Measurements from ENCODE around the gene LRRC28. TPM values are rescaled to one million over a fixed set of nuclear protein-coding genes. Genes with fewer than 3 reads are reported as not detected.

LRRC28 gene
- total RNA-seq, 4 donors from 2014 or later = 56.5 to 82.7 (median 64.2) TPM

GRCh38 chr15:99244306-99244705 is 7.0 kb upstream of the LRRC28 start:
- in situ Hi-C loops (cut with MboI; ENCODE audit: low pct_ligation_motif_present in 1 of 4, low pct_unique_long_range_greater_than_20kb in 1 of 4, low sequenced_read_pairs in 3 of 4) = no loop called here
- TF ChIP-seq CTCF (IDR thresholded peaks at IDR 0.05) (no peak), POLR2AphosphoS5 (IDR thresholded peaks at IDR 0.05) (no peak), EP300 (IDR thresholded peaks at IDR 0.05; ENCODE audit: low read depth) (no peak), POLR2A (IDR thresholded peaks at IDR 0.05) (no peak)

GRCh38 chr15:99247062-99247461 is 4.2 kb upstream of the LRRC28 start:
- Histone ChIP-seq H3K9me3 (no peaks in the 10 kb centered on the region), H3K36me3 (no peaks in the 10 kb centered on the region), H3K4me3 (no peak overlapping the region), H3K27me3 (no peaks in the 10 kb centered on the region), H3K4me1 (peaks cover under 1 to 44% (median 30%) of the 10 kb centered on the region in 4 donors), H3K27ac (no peak overlapping the region)
- TF ChIP-seq CTCF (IDR thresholded peaks at IDR 0.05) (no peak), POLR2AphosphoS5 (IDR thresholded peaks at IDR 0.05) (no peak), POLR2A (IDR thresholded peaks at IDR 0.05) (no peak)
- in situ Hi-C loops (cut with MboI; ENCODE audit: low pct_ligation_motif_present in 1 of 4, low pct_unique_long_range_greater_than_20kb in 1 of 4, low sequenced_read_pairs in 3 of 4) (no loop called here), intact Hi-C loops (cut with DNase I; ENCODE audit: low total_unique reads) (no loop called here)
- no peak for DNase-seq
- 61 to 80% methylated on average over 3 of the region's 3 CpGs for WGBS, 2 donors (ENCODE audit: low coverage in 1 of 2)

More at GRCh38 chr15:99244306-99244705, 7.0 kb upstream of the LRRC28 start:
- Histone ChIP-seq H3K9me3 (no peaks in the 10 kb centered on the region), H3K4me3 (no peak overlapping the region), H3K27me3 (no peaks in the 10 kb centered on the region), H3K36me3 (peaks cover 0 to 16% (median 3%) of the 10 kb centered on the region in 4 donors), H3K27ac (no peak overlapping the region), H3K4me1 (peaks cover 0 to 32% (median 22%) of the 10 kb centered on the region in 4 donors)
- DNase-seq = no peak
- intact Hi-C loops (cut with DNase I; ENCODE audit: low total_unique reads) = no loop called here
- WGBS, 2 donors (ENCODE audit: low coverage in 1 of 2) = 91 to 92% methylated on average over 4 of the region's 4 CpGs

- no peaks in the 10 kb centered on the region for H3K9me3 ChIP-seq
- DNase-seq = no peak
These were observed 3.1 kb upstream of the LRRC28 start for GRCh38 chr15:99248000-99248715.

More at GRCh38 chr15:99248000-99248715, 3.1 kb upstream of the LRRC28 start:
- peak overlapping the region; percentile 92 to 95 (median 94) for H3K27ac ChIP-seq
- H3K4me3 ChIP-seq = peak overlapping the region in 3 of 4 donors; percentile 49 to 88 (median 51)
- no peaks in the 10 kb centered on the region for H3K36me3 ChIP-seq
- WGBS, 2 donors (ENCODE audit: low coverage in 1 of 2) = 47 to 64% methylated on average over 6 to 7 of the region's 7 CpGs
- TF ChIP-seq CTCF (IDR thresholded peaks at IDR 0.05) (no peak), POLR2A (IDR thresholded peaks at IDR 0.05) (no peak), POLR2AphosphoS5 (IDR thresholded peaks at IDR 0.05) (no peak), EP300 (IDR thresholded peaks at IDR 0.05; ENCODE audit: low read depth) (no peak)
- in situ Hi-C loops (cut with MboI; ENCODE audit: low pct_ligation_motif_present in 1 of 4, low pct_unique_long_range_greater_than_20kb in 1 of 4, low sequenced_read_pairs in 3 of 4) (no loop called here), intact Hi-C loops (cut with DNase I; ENCODE audit: low total_unique reads) (no loop called here)
- no peaks in the 10 kb centered on the region for H3K27me3 ChIP-seq
- peaks cover 9 to 55% (median 39%) of the 10 kb centered on the region in 4 donors for H3K4me1 ChIP-seq
